AG10803 (cell line): ENCODE results near the gene PRTFDC1.

ENCODE experiments used
- DNase-seq: peaks from one replicate; pipeline ENCODE4 v3.0.0; 2010; ENCODE audit warnings: low read depth
- H3K4me3 ChIP-seq: 2 replicates; pipeline ENCODE4 v1.5.1; 2011; ENCODE audit warnings: mild to moderate bottlenecking, low read length, control low read depth
- TF ChIP-seq, protein P1 (sequence below): conservative IDR thresholded peaks from 2 replicates; pipeline ENCODE4 v1.5.1; 2011; ENCODE audit warnings: mild to moderate bottlenecking, low read length, control low read depth, inconsistent platforms

The PRTFDC1 gene

DNA sequence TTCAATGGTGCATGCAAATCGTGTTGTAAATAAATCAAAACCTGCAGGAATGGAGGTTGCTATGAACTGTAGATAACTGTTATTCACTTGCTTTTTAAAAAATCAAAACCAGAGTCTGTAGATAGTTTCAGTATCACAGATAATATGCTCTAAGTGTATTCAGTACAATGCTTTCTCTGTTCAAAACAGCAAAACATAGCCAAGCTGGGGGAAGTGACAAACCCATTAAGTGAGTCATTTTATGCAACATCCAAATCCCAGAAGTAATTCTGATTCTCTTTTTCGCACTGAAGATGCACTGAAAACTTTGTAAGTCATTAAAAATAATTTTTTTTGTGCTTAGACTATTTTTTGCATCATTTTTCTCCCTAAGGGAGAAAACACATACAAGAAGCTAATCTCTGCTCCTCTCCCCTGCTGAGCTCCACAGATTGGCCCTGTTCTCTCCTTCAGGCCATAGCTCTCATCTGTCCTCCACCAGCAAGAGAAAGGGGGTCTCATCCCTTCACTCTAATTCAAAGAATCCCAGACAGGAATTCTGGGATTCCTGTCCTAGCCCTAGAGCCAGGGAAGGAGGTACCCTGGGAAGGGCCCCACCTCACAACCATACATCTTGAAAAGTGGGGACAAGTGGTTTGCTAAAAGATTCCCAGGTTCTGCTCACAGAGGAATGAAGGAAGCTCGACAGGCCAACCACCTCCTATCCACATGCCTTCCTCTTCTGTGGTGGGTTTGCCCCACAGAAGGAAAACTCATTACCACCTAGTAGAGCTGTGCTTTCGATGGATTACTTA lies 4.9 kb downstream of the PRTFDC1 start:
- H3K4me3 ChIP-seq = no peak overlapping the region
- DNase-seq = peak; percentile 68
- TF ChIP-seq, protein P1, sequence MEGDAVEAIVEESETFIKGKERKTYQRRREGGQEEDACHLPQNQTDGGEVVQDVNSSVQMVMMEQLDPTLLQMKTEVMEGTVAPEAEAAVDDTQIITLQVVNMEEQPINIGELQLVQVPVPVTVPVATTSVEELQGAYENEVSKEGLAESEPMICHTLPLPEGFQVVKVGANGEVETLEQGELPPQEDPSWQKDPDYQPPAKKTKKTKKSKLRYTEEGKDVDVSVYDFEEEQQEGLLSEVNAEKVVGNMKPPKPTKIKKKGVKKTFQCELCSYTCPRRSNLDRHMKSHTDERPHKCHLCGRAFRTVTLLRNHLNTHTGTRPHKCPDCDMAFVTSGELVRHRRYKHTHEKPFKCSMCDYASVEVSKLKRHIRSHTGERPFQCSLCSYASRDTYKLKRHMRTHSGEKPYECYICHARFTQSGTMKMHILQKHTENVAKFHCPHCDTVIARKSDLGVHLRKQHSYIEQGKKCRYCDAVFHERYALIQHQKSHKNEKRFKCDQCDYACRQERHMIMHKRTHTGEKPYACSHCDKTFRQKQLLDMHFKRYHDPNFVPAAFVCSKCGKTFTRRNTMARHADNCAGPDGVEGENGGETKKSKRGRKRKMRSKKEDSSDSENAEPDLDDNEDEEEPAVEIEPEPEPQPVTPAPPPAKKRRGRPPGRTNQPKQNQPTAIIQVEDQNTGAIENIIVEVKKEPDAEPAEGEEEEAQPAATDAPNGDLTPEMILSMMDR = no peak

DNA sequence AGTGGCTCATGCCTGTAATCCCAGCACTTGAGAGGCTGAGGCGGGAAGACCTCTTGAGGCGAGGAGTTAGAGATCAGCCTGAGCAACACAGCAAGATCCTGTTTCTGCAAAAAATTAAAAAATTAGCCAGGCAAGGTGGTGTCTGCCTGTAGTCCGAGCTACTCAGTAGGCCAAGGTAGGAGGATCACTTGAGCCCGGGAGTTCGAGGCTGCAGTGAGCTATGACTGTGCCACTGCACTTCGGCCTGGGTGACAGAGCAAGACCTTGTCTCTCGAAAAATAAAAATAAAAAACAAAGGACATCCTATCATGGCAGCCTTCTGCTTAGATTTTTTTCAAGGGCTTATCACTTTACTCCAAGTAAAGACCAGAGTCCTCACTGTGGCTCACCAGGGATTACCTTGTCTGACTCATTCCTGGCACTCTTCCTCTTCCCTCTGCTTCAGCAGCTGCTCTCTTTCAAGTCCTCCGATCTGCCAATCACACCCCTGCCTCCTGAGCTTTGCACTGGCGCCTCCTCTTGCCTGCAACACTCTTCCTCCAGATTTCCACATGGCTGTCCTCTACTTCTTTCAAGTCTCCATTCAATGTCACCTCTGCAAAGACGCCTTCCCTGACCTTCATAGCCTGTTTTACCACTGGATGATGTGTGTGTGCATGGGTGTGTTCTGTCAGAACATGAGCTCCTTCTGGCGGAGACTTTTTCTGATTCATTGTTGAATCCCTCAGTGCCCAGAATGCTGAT lies 7.7 kb downstream of the PRTFDC1 start:
- TF ChIP-seq, protein P1 = no peak
- no peak overlapping the region for H3K4me3 ChIP-seq
- peak; percentile 46 for DNase-seq

DNA sequence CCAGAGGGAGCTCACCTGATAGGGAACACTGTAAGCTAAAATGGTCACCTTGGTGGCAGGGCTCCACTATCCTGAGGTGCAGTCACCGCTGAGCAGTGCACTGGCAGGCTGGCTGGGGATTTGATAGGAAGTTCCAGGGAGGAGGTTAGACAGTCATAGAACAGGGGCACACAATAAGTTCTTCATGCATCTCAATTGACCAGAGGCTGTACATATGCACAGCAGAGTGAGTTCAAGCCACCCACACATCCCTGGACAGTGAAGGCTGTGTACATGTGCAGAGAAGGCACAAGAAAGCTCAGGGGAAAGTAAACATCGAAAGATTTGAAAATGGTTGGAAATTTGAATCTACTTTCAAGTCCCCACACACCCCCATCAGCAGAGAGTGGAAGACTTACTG lies 13.9 kb downstream of the PRTFDC1 start:
- DNase-seq = no peak
- TF ChIP-seq, protein P1 = no peak

DNA sequence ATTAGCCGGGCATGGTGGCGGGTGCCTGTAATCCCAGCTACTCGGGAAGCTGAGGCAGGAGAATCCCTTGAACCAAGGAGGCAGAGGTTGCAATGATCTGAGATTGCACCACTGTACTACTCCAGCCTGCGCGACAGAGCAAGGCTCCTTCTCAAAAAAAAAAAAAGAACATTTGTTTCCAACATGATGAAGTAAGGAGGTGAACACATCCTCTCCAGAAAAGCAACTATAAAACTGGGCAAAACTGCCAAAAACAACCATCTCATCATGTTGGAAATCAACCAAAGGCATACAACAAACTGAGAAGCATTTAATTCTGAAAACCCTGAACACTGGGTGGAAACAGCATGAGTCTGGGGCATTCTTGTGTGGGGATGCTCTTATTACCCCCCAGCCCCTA lies 14.3 kb downstream of the PRTFDC1 start:
- DNase-seq = no peak
- no peak overlapping the region for H3K4me3 ChIP-seq
- TF ChIP-seq, protein P1 = no peak

More for the DNA sequence above, 13.9 kb downstream of the PRTFDC1 start:
- no peak overlapping the region for H3K4me3 ChIP-seq

DNA sequence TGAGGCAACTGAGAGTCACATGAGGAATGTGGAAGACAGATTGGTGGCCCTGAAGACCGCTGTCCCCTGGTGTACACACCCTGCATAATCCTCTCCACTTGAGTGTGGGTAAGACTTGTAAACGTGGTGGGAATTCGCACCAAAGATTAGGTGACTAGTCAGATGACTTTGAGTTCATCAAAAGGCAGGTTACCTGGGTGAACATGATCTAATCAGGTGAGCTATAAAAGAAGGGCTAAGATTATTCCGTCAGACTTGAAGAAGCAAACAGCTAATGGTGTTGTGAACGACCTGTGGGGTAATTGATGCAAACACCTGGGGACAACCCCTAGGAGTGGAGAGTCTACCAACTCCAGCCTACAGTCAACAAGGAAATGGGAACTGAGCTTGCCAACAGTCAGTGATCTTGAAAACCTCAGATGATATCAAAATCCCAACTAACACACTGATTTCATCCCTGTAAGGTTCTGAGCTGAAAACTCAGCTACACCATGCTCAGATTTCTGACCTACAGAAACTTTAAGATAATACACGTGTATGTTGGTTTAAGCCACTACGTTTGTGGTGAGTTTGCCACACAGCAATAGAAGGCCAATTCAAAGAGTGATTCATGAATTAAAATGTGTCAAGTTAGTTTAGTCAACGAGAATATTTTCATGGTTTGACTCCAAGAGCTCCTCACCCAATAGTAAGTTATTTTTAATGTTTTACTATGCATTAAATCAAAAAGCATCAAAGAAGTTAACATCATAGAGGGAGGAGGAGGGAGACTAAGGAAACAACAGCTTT lies 16.7 kb downstream of the PRTFDC1 start:
- no peak for DNase-seq
- TF ChIP-seq, protein P1 = no peak
- no peak overlapping the region for H3K4me3 ChIP-seq

DNA sequence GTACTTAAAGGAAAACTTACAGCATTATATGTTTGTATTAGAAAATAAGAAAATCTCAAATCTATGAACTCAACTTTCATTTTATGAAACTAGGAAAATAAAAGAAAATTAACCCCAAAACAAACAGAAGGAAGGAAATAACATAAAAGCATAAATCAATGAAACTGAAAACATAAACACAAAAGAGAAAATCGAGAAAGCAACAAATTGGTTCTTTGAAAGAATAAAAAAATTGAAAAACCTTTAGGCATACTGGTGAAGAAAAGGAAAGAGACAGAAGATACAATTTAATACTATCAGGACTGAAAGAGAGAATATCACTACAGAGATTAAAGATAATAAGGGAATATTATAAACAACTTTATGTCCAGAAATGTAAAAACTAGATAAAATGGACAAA lies 21.2 kb downstream of the PRTFDC1 start:
- TF ChIP-seq, protein P1 = no peak
- H3K4me3 ChIP-seq = no peak overlapping the region

More for the DNA sequence above, 21.2 kb downstream of the PRTFDC1 start:
- DNase-seq = no peak
